T-helper 9 cell (primary cell): ENCODE data around the gene FBLN1.
"Not testable (repeated sequence)": the region's sequence is repeated elsewhere in the genome, so short reads cannot be mapped to it uniquely, and the experiment has no call there.

Experiments
- DNase-seq: peaks from one replicate; pipeline ENCODE4 v3.0.0-alpha.2; 2020

The FBLN1 gene

DNA sequence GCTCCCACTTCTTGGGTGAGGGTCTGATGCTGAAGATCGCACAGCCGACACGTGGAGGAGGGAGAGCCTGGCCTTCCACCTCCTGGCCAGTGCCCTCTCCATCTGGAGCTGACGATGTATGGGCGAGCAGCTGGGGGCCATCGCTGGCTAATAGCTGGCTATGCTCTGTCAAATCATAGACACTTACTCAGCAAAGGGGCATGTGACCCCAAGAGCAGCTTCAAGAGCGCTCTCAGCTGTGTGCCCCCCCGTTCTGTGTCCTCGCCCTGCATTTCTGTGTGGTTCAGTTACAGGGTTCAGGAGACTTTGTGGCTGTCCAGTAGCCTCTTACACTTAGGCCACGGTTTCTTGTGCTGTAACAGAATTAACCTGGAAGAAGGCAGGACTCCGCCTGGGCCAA, 26.4 kb downstream of the FBLN1 start:
- DNase-seq: no peak

DNA sequence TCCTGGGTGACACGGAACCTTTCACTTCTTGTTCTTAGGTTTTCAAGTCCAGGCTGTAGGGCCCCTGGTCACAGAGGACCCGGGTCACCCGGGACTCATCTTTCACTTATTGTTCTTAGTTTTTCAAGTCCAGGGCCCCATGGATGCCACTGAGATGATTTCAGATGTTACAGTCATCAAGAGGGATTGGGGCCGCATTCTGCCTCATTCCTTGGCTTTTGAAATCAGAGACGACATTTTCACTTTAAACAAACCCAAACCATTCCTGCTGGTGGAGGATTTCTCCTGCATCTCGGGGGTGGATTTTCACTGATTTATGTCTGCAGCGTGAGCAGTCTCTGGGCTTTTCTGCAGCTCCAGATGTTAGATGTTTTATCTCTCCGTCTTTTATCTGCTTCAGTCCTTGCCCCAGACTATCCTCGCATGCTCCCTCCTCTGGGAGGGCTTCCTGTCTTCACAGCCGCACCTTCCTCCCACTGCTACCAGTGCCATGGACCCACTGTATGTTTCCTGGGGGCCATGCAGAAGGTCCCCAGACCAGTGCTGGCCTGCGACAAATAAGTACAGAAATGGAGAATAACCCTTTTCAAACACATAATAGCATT, 27.4 kb downstream of the FBLN1 start:
- no peak for DNase-seq

DNA sequence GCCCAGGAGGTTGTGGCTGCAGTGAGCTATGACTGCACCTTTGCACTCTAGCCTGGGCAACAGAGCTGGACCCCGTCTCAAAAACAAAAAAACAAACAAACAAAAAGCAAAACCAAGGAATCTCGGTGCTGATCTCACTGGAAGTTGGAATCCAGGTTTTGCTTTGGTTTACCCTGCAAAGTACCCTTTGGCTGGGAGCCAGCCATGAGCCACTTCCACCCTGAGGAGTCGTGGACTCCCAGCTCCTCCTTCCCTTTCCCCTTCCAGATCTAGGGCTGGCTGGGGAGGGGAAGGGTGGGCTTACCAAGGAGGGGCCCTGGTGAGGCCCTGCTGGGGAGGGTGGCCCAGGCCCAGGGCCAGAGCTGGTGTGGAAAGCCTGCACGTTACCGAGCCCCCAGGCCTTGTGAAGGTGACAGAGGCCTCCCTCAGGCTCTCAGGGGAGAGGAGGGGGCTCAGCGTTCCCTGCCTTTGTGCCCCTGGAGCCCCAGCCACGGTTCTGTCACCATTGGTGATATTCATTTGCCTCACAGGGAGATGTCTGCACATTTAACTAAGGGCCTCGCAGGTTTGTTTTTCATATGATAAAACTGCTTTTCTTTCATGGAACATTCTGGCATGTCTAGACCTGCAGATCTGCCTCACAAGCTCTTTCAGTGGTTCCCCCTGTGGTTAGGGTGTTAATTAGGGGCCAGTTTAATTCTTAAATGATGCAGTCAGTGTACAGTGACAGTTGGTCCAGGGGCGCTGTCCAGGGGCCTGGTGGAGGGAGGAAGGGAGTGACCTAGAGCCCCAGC, 29.0 kb downstream of the FBLN1 start:
- no peak for DNase-seq

DNA sequence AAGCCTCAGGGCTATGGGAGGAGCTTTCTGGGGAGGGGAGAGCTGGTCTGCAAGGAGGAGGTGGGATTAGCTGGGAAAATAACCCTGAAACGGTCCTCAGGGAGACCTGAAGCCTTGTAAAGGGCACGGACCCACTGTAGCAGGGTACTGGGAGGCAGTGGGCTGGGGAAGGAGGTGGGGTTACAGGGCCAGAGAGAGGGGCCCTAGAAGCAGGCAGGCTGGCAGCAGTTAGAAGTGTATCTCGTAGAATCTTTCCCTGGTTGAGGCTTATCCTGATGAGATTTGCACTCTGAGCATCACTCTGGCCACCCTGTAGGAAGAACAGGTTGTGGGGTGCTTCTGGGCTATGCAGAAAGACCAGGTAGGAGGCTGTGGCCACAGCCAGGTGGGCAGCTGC, 29.6 kb downstream of the FBLN1 start:
- DNase-seq: no peak

DNA sequence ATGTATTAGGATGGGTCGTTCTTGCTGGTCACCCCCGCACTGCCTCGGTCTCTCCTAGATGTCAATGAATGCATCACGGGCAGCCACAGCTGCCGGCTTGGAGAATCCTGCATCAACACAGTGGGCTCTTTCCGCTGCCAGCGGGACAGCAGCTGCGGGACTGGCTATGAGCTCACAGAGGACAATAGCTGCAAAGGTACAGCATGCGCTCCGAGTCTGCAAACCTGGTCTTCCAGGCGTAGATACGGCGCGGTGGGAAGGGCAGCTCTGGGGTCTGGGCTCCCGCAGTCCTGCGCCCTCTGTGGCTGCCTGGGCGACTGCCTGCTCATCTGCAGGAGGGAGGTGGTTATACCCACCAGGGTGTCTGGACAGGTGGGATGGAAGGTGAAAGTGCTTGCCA, 31.0 kb downstream of the FBLN1 start:
- DNase-seq: no peak

DNA sequence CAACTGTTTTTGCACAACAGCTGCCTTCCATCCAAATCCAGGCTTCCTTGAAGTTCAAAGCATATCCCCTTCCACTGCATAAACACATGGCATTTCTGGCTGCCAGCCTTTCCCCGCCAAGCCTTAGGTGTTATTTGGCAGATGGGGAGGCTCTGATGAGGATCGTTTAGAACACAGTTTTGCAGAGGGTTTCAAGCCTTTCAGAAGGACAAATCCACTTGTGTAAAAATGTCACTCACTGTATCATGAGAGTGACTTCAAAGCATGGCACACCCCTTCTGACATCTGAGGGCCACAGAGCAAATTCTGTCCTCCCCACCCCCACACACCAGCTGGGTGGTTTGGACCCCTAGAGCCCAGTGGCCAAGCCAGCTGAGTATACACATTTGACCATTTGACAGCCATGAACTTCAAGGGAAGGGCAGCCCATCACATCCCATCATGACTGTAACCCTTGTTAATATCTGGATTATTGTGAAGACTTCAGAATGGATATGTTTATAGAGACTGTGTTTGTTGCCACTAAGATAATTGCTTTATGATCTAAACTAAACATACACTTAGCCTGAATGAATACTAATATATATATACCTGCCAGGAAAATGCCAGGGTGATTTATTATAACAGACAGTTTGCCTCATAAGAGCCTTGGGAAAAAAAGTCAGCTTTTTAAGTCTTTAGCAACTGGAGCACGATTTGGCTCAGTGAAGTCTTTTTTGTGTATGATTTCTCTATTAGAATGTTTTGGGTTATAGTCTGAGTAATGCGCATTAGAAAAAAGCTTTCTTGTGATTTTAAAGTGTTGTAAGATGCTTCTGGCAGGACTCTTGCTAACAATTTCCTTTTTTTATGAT, 31.9 kb downstream of the FBLN1 start:
- DNase-seq: no peak

DNA sequence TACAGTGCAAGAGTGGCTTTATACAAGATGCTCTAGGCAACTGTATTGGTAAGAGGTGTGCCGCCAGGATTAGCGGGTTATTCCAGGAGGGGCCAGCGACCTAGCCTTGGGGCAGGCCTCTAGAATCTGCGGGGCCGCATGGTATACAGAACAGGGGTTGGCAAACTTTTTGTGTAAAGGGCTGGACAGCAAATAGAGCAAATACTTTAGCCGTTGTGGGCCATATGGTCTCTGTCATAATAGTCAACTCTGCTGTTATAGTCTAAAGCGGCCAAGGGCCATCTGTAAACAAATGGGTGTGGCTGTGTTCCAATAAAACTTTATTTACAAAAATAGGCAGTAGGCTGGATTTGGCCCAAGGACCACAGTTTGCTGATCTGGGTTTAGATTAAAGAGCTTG, 32.6 kb downstream of the FBLN1 start:
- no peak for DNase-seq

DNA sequence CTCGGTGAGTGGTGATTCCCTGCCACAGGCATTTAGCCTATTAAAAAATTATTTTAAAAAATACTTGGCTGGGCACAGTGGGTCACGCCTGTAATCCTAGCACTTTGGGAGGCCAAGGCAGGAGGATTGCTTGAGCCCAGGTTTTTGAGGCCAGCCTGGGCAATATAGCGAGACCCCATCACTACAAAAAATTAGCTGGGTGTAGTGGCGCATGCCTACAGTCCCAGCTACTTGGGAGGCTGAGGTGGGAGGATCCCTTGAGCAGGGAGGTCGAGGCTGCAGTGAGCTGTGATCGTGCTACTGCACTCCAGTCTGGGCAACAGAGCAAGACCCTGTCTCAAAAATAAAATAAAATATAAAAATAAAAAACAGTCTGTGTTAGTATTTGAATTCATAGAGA, 33.2 kb downstream of the FBLN1 start:
- DNase-seq: not testable (repeated sequence)

DNA sequence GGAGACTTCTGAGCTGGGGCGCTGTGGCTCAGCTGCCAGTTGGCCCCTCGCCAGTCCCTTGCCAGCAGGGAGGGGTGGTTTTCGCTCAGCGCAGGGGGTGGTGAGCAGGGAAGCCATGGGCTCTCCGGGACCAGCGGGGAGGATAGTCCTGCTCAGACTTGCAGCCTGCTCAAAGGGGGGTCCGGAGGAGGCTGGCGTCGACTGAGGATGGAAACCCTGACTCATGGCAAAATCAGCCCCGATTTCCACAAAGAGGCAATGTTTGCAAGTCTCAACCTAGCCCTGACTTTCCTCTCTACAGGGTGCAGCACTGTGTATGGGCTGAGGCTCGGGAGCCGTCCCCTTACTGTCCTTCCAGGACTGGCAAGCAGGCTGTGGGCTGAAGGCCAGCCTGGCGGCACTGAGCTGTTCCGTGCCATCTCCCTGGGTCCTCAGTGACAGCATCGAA, 35.1 kb downstream of the FBLN1 start:
- DNase-seq: no peak

DNA sequence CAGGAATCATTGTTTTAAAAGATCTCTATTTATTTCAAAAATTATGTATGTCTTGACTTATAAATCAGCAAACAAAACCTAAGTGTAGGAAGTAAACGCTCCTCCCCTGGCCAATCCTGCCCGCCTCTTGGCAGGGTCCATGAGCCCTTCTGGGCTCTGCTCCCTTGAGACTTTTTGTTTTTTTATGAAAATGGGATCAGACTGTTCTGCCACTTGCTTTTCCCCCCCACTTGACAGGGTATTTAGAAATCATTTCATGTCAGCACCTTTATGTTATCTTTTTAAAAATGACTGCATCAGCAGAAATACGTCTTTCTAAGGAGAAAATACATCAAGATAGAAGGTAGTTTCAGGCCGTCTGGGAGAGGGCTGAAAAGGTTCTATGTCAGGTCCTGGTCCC, 35.6 kb downstream of the FBLN1 start:
- no peak for DNase-seq

DNA sequence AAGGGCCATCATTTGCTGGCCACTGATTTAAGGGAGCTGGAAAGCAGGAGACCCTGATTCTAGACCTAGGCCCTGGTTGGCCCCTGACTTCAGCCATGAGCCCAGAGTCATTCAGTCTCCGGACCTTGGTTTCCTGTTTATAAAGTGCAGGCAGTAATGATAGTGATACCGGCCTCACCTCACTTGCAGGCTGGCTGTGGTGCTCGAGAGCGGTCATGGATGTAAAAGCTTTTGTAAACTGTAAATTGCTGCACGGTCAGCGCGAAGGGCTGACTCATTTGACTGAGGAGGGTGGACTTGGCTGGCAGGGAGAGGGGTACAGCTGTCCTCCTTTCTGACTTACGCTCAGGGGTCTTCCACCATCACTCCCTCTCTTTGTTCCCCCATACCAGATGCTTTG, 37.4 kb downstream of the FBLN1 start:
- DNase-seq: no peak

DNA sequence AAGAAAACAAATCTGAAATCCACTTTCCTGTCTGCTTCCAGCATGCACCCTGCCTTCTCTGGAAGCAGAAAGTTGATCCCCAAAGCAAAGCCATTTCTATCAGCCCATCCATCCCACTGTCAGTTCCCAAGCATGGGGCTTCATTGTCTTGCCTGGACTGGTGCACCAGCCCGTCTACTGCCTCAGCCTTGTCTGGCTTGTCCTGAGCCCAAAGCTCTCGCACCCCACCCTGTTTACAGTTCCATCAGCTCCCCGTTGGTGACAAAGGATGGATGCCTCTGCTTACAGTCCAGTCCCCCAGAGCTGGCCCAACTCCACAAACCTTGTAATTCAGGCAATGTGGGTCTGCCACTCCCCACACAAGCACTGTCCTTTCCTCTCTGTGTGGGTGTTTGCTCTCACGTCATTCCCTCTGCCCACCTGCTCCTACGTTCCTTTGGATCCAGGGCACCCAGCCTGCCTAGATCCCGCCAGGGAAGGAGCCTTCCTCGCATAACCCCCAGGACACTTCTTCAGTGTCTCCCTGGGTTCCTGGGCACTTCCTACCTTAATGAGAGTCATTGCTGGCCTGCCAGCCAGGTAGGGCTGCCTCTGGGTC, 38.8 kb downstream of the FBLN1 start:
- DNase-seq: no peak

DNA sequence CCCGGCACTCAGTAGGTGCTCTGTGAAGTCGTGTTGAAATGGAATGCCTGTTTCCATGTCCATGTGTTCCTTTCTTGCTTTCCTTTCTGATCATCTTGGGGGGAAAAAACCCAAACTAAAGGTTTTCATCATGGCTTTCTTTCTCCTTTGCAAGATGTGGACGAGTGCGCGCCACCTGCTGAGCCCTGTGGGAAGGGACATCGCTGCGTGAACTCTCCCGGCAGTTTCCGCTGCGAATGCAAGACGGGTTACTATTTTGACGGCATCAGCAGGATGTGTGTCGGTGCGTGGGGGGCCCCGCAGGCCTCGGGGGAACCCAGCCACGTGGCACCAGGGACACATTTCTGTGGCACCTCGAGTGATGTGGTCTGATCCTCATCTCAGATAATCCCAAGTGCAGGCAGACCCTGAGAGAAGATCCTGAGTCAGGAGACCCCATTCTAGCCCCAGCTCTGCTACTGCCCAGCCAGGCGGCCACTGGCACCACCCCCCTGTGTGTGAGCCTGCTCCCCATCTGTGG, 39.4 kb downstream of the FBLN1 start:
- DNase-seq: no peak

DNA sequence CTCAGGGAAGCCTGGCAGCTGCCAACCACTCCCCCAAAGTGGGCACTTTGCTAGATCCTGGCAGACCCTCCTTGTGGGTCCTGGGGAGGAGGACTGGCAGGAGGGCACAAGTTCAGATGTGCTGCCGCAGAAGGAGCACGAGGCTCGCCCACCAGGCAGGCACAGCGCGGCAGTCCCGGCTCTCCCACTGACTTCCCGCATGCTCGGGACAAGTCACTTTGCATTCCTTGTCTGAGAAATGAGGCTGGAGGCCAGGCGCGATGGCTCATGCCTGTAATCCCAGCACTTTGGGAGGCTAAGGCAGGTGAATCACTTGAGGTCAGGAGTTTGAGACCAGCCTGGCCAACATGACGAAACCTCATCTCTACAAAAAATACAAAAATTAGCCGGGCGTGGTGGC, 40.1 kb downstream of the FBLN1 start:
- DNase-seq: not testable (repeated sequence)

DNA sequence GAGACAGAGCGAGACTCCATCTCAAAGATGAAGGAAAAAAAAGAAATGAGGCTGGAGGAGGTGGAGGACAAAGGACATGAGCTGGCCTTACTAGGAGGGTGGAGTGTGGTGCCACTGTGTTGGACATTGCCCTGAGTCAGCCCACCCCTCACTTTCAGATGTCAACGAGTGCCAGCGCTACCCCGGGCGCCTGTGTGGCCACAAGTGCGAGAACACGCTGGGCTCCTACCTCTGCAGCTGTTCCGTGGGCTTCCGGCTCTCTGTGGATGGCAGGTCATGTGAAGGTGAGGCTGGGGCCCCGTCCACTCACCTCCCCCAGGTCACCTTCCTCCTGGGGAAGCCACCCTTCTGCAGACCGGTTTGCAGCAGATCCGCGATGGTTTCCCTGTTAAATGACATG, 40.6 kb downstream of the FBLN1 start:
- no peak for DNase-seq

DNA sequence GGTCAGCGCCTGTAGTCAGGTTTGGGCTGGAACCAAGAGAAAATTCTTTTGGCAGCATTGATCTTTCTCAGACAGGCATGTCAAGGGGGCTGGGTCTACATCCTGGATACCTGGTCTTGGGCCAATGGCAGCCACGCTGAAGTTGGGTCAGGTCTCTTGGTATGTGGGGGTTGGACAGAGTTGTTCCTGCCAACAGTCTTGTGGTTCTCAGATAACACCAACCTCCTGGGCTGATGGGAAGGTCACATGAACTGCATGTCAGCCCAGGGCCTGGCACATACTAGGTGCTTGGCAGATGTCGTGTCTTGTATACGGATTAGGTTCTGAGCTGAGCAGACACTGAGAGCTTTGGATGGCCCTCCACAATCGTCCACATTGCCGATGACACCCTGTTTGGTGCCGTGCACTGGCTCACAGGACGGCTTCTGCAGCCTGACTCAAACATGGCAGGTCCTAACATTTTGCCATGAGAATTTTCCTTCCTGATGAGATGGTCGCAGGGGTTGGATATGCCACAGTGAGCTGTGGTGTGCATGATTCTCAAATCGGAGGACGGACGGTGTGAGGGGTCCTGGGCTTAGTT, 42.0 kb downstream of the FBLN1 start:
- no peak for DNase-seq

DNA sequence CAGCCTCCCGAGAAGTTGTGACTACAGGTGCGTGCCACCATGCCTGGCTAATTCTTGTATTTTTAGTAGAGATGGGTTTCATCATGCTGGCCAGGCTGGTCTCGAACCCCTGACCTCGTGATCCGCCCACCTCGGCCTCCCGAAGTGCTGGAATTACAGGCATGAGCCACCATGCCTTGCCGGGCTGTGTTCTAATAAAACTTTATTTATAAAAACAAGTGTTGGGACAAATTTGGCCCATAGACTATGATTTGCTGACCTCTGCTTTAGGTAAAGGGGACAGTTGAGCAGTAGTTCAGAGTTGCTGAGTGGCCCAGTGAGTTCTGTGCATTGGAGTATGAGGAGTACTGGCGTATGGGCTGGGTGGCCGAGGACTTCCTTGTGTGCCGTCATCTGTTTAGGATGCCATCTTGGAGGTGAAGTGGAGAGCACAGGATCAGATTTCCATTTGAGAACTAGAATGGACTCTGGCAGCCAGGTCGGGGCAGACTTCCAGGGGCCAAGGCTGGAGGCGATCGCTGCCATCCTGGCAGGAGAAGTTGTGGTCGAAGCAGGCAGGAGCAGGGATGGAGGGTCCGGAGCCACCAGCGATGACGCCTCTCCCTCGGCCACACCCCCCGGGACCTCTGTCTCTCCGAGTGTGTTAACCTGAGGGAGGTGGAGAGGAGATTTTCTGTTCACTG, 43.8 kb downstream of the FBLN1 start:
- no peak for DNase-seq

DNA sequence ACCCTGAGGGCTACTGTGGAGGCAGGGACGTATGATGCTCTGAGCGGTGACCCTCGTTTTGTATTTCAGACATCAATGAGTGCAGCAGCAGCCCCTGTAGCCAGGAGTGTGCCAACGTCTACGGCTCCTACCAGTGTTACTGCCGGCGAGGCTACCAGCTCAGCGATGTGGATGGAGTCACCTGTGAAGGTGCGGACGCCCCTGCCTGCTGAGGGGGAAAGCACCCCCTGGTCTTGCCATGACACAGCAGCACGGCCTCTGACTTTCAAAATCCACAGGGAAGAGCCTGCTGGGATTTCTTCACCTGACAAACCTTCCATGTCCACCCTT, 44.3 kb downstream of the FBLN1 start:
- no peak for DNase-seq

DNA sequence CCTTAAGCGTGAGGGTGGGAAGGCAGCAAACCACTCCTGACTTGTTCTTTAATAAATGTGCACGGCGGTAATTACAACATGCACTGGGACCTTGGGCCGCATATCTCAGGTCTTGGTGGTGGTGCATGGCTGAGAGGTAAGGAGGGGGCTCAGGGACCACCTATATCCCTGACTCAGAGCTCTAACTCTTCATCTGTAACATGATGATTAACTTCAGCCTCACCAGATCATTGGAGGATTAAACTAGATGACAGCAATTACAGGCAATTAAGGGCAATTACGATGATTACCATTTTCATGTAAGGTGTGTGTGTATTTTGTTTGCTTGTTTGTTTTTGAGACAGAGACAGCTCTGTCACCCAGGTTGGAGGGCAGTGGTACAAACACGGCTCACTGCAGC, 45.0 kb downstream of the FBLN1 start:
- DNase-seq: no peak

DNA sequence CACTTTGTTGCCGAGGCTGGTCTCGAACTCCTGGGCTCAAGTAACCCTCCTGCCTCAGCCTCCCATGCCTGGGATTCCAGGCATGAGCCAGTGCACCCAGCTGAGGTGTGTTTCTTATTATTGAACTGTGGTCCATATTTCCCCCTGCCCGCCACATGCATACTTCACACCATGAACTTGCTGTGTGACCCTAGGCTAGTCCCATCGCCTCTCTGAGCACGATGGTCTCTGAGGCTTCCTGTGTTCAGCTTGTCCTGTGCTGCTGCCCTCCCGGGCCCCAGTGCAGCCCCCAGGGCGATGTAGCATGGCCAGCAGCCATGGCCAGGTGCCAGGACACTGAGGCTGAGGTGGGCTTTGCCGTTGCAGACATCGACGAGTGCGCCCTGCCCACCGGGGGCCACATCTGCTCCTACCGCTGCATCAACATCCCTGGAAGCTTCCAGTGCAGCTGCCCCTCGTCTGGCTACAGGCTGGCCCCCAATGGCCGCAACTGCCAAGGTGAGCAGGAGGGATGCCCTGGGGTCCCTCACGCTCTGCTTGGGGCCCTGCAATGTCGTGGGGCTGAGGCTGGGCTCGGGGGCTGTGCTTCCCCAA, 45.7 kb downstream of the FBLN1 start:
- no peak for DNase-seq

DNA sequence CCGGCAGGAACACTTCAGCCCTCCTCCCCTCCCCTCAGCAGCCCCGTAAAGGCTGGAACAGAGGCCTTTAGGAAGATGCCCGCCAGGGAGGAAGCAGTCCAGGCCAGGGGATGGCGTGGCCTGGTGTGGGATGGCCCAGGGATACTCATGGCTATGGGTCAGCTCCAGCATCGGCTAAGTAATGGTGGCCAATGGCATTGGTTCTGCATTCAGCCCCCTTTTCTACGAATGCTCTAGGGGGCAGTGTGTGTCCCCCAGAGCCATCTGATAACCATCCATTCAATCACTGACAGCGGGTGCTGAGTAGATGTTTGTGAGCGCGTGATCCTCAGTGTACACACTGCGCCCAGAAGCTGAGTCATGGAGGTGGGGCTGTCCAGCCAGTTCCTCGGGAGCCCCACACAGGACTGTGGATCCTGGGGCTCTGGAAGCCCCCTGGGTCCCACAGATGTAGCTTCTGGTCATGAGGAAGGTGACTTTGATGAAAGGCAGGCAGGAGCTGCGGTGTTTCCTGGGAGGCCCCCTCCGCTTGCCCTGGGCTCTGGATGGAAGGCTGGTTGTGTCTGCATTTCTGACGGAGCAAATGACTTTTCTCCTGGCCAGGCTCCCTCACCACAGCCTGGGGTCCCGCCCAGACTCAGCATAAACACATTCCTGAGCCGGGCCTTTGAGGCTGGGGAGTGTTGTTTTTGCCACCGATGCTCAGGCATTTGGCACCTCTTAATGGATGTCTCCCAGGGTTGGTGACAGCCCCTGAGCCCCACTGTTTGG, 46.5 kb downstream of the FBLN1 start:
- no peak for DNase-seq
